ENCODE measurements around the gene UPF1. TPM values are rescaled to one million over a fixed set of nuclear protein-coding genes. Genes with fewer than 3 reads are reported as not detected.

UPF1 gene
- total RNA-seq, 3 donors from 2014 or later, result 59.8 to 83.6 (median 75.2) TPM

DNA sequence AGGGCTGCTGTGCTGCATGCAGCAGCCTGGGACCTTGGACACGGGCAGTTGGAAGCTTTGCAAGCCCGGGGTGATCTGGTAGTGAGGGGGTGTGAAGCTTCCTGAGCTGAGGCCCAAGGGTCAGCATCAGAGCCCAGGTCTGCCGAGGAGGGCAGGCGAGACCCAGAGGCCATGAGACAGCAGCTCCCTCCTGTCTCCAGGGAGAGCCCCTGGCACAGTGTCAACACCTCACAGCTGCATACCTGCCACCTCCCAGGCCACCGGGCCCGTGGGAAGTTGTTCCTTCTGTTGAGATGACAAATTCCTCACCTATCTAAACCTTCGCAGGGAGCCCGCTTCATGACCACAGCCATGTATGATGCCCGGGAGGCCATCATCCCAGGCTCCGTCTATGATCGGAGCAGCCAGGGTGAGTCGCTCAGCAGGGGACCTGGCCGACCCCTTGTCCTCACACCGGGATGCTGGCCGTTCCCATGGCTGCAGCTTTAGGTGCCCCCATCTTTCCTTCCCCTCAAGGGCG is 32.1 kb downstream of the UPF1 start:
- peaks cover 23% of the 10 kb centered on the region for H3K36me3 ChIP-seq
- no peak overlapping the region for H3K27ac ChIP-seq
- no peak for TF ChIP-seq POLR2A (IDR thresholded peaks at IDR 0.05)
- TF ChIP-seq, protein P1, sequence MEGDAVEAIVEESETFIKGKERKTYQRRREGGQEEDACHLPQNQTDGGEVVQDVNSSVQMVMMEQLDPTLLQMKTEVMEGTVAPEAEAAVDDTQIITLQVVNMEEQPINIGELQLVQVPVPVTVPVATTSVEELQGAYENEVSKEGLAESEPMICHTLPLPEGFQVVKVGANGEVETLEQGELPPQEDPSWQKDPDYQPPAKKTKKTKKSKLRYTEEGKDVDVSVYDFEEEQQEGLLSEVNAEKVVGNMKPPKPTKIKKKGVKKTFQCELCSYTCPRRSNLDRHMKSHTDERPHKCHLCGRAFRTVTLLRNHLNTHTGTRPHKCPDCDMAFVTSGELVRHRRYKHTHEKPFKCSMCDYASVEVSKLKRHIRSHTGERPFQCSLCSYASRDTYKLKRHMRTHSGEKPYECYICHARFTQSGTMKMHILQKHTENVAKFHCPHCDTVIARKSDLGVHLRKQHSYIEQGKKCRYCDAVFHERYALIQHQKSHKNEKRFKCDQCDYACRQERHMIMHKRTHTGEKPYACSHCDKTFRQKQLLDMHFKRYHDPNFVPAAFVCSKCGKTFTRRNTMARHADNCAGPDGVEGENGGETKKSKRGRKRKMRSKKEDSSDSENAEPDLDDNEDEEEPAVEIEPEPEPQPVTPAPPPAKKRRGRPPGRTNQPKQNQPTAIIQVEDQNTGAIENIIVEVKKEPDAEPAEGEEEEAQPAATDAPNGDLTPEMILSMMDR (IDR thresholded peaks at IDR 0.05), result no peak
- no peak for TF ChIP-seq POLR2AphosphoS5 (IDR thresholded peaks at IDR 0.05)
- intact Hi-C loops (cut with DNase I; ENCODE audit: low total_unique reads), result loop anchor here (10.0 kb wide), 1 partner anchor 269 kb away; no protein-coding TSS in a partner anchor
- H3K9me3 ChIP-seq, result no peaks in the 10 kb centered on the region
- no peak overlapping the region for H3K4me3 ChIP-seq
- no peaks in the 10 kb centered on the region for H3K27me3 ChIP-seq
- DNase-seq (ENCODE audit: low spot score in 2 of 2), result no peak
- no peaks in the 10 kb centered on the region for H3K4me1 ChIP-seq

DNA sequence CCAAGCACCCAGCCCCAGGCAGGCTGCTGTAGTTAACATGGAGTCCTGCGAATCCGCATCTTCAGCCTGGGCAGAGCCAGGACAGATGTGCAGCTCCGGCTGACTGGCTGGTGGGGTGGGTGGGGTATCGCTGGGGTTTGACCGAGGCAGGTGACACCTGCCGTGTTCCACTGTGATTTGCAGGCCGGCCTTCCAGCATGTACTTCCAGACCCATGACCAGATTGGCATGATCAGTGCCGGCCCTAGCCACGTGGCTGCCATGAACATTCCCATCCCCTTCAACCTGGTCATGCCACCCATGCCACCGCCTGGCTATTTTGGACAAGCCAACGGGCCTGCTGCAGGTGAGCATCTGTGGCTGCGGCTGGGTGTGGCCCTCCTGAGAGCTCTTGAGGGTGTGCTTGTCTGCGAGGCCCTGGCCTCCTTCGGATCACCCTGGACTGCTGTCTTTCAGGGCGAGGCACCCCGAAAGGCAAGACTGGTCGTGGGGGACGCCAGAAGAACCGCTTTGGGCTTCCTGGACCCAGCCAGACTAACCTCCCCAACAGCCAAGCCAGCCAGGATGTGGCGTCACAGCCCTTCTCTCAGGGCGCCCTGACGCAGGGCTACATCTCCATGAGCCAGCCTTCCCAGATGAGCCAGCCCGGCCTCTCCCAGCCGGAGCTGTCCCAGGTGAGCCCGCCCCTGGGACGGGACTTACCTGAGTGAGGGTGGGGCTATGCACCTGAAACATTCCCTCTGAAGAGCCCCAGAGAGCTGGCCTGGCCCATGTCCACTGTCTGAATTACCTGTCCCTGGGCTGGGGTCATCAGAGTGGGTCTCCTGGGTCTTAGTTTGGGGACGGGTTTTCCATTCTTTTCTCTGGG is 33.6 kb downstream of the UPF1 start:
- no peak for DNase-seq (ENCODE audit: low spot score in 2 of 2)
- H3K36me3 ChIP-seq, result peaks cover 21% of the 10 kb centered on the region
- intact Hi-C loops (cut with DNase I; ENCODE audit: low total_unique reads), result loop anchor here (10.0 kb wide), 1 partner anchor 271 kb away; no protein-coding TSS in a partner anchor
- no peak overlapping the region for H3K4me3 ChIP-seq
- H3K27ac ChIP-seq, result peak overlapping the region in 1 of 2 donors; percentile 7
- no peaks in the 10 kb centered on the region for H3K4me1 ChIP-seq
- no peaks in the 10 kb centered on the region for H3K9me3 ChIP-seq
- H3K27me3 ChIP-seq, result no peaks in the 10 kb centered on the region
- no peak for TF ChIP-seq POLR2AphosphoS5 (IDR thresholded peaks at IDR 0.05)
- TF ChIP-seq, protein P1 (IDR thresholded peaks at IDR 0.05), result no peak
- no peak for TF ChIP-seq POLR2A (IDR thresholded peaks at IDR 0.05)

DNA sequence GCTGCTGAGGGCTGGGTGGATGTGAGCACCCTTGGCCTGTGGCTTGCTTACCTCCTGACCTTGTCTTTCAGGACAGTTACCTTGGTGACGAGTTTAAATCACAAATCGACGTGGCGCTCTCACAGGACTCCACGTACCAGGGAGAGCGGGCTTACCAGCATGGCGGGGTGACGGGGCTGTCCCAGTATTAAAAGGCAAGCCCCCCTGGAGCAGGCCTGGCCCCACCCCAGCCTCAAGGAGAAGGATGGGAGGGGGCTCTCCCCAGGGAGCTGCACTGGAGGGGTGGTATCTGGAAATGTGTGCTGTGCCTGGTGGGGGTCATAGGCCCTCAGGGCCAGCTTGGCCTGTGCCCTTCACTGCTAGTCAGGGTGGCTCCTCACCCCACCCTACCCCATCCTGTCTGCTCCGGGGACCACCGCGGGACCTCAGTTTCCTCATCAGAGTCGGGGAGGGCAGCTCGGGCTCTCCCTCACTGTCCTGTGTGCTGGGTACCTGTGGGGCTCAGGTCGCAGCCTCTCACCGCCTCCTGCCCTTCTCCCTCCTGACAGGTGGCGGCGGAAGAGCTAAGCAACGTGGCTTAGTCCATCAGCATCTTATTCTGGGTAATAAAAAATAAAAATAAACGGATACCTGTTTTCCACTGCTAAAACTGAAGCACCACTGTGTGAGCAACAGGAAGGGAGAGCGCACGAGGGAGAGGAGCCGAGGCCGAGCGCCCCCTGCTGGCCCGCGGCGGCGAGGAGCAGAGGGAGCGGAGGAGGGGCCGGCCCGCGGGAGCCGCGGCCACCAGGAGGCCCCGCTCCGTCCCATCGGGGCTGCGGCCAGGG is 34.4 kb downstream of the UPF1 start:
- no peak for DNase-seq (ENCODE audit: low spot score in 2 of 2)
- TF ChIP-seq POLR2A (IDR thresholded peaks at IDR 0.05) (no peak), POLR2AphosphoS5 (IDR thresholded peaks at IDR 0.05) (peak in 1 of 3 donors; percentile 13)
- TF ChIP-seq, protein P1 (IDR thresholded peaks at IDR 0.05), result peak; percentile 60 to 90 (median 78)
- Histone ChIP-seq H3K4me1 (no peaks in the 10 kb centered on the region), H3K27me3 (no peaks in the 10 kb centered on the region), H3K27ac (peak overlapping the region in 1 of 2 donors; percentile 7), H3K9me3 (no peaks in the 10 kb centered on the region), H3K4me3 (no peak overlapping the region), H3K36me3 (peaks cover 14% of the 10 kb centered on the region)
- intact Hi-C loops (cut with DNase I; ENCODE audit: low total_unique reads), result loop anchor here (10.0 kb wide), 1 partner anchor 271 kb away; no protein-coding TSS in a partner anchor

DNA sequence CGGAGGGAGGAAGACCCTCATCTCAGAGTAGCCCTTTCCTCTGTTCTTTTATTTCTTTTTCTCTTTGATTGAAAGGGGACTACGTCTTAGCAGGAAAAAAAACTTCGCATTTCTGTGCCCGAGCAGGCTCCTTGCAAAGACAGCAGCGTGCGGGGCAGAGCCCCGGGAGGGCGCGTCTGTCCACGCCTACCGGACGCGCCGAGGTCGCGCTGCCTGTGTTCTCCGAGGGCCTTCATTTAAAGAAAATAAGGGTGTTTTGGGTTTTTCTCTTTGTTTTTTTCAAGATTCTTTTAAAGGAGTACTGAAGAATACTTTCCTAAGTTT is 35.0 kb downstream of the UPF1 start:
- intact Hi-C loops (cut with DNase I; ENCODE audit: low total_unique reads), result loop anchor here (10.0 kb wide), 1 partner anchor 272 kb away; no protein-coding TSS in a partner anchor
- Histone ChIP-seq H3K27ac (no peak overlapping the region), H3K9me3 (no peaks in the 10 kb centered on the region), H3K4me1 (no peaks in the 10 kb centered on the region), H3K36me3 (peaks cover 14% of the 10 kb centered on the region), H3K27me3 (no peaks in the 10 kb centered on the region), H3K4me3 (no peak overlapping the region)
- DNase-seq (ENCODE audit: low spot score in 2 of 2), result no peak
- TF ChIP-seq, protein P1 (IDR thresholded peaks at IDR 0.05), result no peak
- TF ChIP-seq POLR2A (IDR thresholded peaks at IDR 0.05) (no peak), POLR2AphosphoS5 (IDR thresholded peaks at IDR 0.05) (no peak)
